DMS53 treated with DMSO at 0.1 percent for 48 hours (cell line): ENCODE results near the gene SF1.
A peak's percentile ranks its signal among the peaks of the same experiment; 100 is the strongest.

Experiments
- DNase-seq: peaks from one replicate; lab custom pipeline; 2025; ENCODE audit not compliant: unreplicated experiment; lab: John Stamatoyannopoulos, UW

Gene SF1

GRCh38 chr11:64750361-64751054 lies 27.8 kb downstream of the SF1 start:
- no peak for DNase-seq

- DNase-seq: no peak
Observed at GRCh38 chr11:64747961-64748665, 30.2 kb downstream of the SF1 start.

- no peak for DNase-seq
Observed at GRCh38 chr11:64746486-64746885, 31.9 kb downstream of the SF1 start.

- no peak for DNase-seq
Observed at GRCh38 chr11:64745521-64746328, 32.6 kb downstream of the SF1 start.

- DNase-seq: no peak
Observed at GRCh38 chr11:64745189-64745520, 33.2 kb downstream of the SF1 start.

- no peak for DNase-seq
Observed at GRCh38 chr11:64744544-64745188, 33.7 kb downstream of the SF1 start.

GRCh38 chr11:64743591-64744543 lies 34.5 kb downstream of the SF1 start, which contains the start of gene RASGRP2:
Gene RASGRP2, minus strand, starts transcription at chr11:64744142. Its CDS starts 1,276 bp downstream, at chr11:64742866.
- peak; percentile 35 for DNase-seq

GRCh38 chr11:64742889-64743590 lies 35.3 kb downstream of the SF1 start:
- DNase-seq: peak; percentile 24

GRCh38 chr11:64742087-64742888 lies 36.1 kb downstream of the SF1 start:
- DNase-seq: no peak

- DNase-seq: no peak
Observed at GRCh38 chr11:64741375-64742086, 36.8 kb downstream of the SF1 start.

- DNase-seq: no peak
Observed at GRCh38 chr11:64739871-64740270, 38.5 kb downstream of the SF1 start.

GRCh38 chr11:64736654-64737053 lies 41.7 kb downstream of the SF1 start:
- no peak for DNase-seq

- no peak for DNase-seq
Observed at GRCh38 chr11:64735725-64736259, 42.5 kb downstream of the SF1 start.

GRCh38 chr11:64734811-64735724 lies 43.3 kb downstream of the SF1 start:
- DNase-seq: no peak

- DNase-seq: no peak
Observed at GRCh38 chr11:64731601-64732000, 46.7 kb downstream of the SF1 start.

- DNase-seq: no peak
Observed at GRCh38 chr11:64729851-64730382, 48.4 kb downstream of the SF1 start.
